Activated naive CD8-positive, alpha-beta T cell (primary cell): ENCODE results near the gene MIB2.
"Not testable (repeated sequence)": the region's sequence is repeated elsewhere in the genome, so short reads cannot be mapped to it uniquely, and the experiment has no call there.

ENCODE experiments used
- H3K27ac Mint-ChIP-seq: one replicate; pipeline ENCODE4 v1.8.0; 2021; ENCODE audit warnings: mixed read lengths
- H3K27me3 Mint-ChIP-seq: one replicate; pipeline ENCODE4 v1.8.0; 2021; ENCODE audit warnings: mixed read lengths
- H3K36me3 Mint-ChIP-seq: one replicate; pipeline ENCODE4 v1.8.0; 2021; ENCODE audit warnings: mixed read lengths
- H3K4me1 Mint-ChIP-seq: one replicate; pipeline ENCODE4 v1.8.0; 2021; ENCODE audit warnings: low read depth, mixed read lengths
- H3K4me3 Mint-ChIP-seq: one replicate; pipeline ENCODE4 v1.8.0; 2021; ENCODE audit warnings: mild to moderate bottlenecking, mixed read lengths
- H3K9me3 Mint-ChIP-seq: one replicate; pipeline ENCODE4 v1.8.0; 2021; ENCODE audit warnings: low read depth, mixed read lengths

MIB2 gene

DNA sequence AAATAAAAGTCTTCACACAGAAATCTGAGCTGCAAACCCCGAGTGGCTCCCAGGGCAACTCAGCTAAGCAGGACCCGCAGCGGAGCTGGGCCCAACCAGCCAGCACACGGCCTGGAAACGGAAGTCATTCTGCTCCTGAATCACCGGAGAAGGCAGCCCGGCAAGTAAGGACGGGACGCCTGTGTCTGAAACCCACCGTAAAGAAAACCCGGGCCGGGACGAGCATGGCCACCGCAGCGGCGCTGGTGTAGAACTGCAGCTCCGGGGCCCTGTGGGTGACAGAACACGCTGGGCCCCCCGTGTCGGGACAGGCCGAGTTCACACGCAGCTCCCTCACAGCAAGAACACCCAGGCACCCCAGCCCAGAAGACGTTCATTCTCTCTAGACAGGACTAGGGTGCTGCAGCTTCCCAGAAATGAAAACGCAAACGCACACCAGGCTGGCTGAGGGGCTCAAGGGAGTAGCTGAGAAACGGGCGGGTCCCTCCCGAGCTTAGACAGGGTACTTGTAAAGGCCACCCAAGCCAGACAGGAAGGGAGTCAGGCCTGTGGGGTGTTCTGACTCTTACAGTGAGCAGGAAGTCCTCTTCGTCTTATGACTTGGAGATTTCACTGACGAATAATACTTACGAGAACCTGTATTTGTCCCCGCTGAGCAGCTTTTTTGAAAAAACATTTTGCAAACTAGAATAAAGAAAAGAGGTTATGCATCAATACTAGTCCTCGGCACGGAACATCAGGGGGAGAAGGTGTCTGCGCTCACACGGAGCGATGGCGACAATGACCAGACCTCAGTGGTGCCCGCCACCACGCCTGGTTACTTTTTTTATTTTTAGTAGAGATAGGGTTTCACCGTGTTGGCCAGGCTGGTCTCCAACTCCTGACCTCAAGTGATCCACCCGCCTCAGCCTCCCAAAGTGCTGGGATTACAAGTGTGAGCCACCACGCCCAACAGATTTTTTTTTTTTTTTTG is 54.5 kb downstream of the MIB2 start:
- Mint-ChIP-seq H3K4me1 (peaks cover 4% of the 10 kb centered on the region), H3K36me3 (no peaks in the 10 kb centered on the region), H3K27me3 (no peaks in the 10 kb centered on the region), H3K9me3 (no peaks in the 10 kb centered on the region), H3K4me3 (no peak overlapping the region), H3K27ac (no peak overlapping the region)

DNA sequence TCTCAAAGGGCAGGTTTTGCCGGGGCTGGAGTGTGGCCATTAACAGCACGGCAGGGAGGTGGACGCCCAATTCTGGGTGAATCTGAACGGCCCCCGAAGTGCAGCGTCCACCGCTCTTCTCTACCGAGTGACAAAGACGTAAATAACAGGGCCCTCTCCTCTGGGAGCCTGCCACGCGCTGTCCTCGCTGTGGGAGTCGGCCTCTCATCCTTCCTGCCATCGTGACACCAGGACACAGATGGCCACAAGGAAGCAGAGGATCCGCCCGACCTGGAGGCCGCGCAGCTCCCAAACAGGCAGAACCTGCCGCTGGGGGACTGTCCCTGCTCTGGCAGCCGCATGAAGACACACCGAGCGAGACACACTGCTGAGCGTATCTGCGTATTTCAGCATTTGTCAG is 55.6 kb downstream of the MIB2 start:
- Mint-ChIP-seq H3K27ac (no peak overlapping the region), H3K4me3 (no peak overlapping the region), H3K4me1 (peaks cover 4% of the 10 kb centered on the region), H3K27me3 (no peaks in the 10 kb centered on the region), H3K9me3 (no peaks in the 10 kb centered on the region), H3K36me3 (no peaks in the 10 kb centered on the region)

DNA sequence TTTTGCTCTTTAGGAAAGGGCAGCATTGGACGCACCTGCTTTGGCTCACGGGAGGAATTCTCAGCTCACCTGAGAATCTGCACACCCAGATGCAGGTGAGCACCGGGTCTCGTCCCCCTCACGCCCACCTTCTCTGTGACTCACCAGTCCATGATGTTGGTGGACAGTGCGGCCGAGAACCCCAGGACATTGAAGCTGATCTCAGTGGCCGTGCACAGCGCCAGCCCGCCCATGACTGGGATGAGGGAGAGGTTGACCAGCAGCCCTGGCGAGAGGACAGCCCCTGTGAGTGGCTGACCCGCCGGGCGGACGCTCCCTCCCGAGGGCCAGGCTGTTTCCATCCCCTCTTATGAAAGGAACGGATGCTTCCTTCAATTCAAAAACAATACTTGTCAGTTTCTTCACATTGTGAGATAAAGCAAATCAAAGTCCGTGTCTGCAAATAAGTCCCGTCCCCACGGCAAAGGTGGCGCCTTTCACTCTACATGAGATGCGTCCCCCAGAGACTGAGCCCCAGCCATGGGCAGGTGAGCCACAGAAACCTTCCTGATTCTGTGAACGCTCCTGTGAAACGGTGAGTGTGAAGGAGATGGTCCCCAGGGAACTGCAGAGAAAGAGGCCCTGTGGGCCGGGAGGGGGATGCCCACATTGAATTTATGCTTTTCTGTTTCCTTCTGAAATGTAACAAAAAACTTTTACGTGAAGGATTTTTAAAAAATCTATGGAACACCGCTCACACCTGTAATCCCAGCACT is 56.2 kb downstream of the MIB2 start:
- Mint-ChIP-seq H3K36me3 (no peaks in the 10 kb centered on the region), H3K27ac (no peak overlapping the region), H3K4me1 (peaks cover 4% of the 10 kb centered on the region), H3K4me3 (no peak overlapping the region), H3K9me3 (no peaks in the 10 kb centered on the region), H3K27me3 (no peaks in the 10 kb centered on the region)

DNA sequence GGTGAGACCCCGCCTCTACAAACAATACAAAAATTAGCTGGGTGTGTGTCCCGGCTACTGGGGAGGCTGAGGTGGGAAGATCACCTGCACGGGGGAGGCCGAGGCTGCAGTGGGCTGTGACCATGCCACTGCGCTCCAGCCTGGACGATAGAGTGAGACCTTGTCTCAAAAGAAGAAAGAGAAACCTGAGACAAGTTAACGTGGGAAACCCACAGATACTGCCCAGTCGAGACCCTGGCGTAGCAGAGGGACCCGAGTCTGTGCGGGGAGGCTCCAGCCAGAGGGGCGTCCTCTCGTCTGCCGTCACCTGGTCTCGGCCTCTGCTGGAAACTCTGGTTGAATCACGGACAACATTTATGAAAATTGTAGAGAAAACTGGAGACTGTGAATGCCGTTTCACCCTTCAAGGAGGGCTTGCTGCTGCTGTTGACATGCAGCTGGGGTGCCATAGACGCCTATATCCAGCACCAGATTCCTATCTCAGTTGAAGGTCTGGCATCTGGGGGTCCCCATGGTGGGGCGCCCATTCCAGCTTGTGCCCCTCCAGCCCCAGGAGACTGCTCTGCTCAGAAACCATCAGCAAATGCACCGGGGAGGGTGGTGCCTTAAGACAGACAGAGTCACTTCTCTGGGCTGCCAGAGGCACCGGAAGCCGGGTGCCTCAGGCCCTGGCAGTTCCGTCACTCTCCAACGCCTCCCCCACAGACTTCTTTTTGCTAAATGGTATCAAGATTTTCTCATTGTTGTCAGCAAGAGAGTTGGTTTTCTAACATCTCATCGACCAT is 57.1 kb downstream of the MIB2 start:
- no peak overlapping the region for H3K27ac Mint-ChIP-seq
- H3K4me3 Mint-ChIP-seq: no peak overlapping the region
- H3K9me3 Mint-ChIP-seq: no peaks in the 10 kb centered on the region
- no peaks in the 10 kb centered on the region for H3K36me3 Mint-ChIP-seq
- H3K4me1 Mint-ChIP-seq: peaks cover 6% of the 10 kb centered on the region
- H3K27me3 Mint-ChIP-seq: no peaks in the 10 kb centered on the region

DNA sequence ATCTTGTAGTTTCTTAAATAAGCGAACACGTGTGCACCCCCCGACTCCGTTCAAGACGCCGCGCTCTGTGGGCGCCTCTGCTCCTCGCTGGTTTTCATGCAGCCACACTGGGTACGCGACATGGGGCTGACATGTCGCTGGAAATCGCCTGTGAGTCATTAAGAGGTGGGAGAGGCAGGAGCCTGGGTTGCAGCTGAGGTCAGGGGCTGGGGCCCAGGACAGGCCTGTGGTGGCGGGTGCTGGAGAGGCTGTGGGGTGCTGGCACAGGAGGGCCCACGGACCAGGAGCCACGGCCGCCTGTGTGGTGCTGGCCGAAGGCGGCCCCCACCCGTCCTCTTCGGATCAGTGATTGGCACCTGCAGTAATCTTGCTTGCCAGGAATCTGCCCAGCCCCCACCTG is 59.5 kb downstream of the MIB2 start:
- not testable (repeated sequence) for H3K4me3 Mint-ChIP-seq, H3K36me3 Mint-ChIP-seq, H3K9me3 Mint-ChIP-seq, H3K27me3 Mint-ChIP-seq
- peaks cover 27% of the 10 kb centered on the region for H3K4me1 Mint-ChIP-seq
- peak overlapping the region; percentile 28 for H3K27ac Mint-ChIP-seq

DNA sequence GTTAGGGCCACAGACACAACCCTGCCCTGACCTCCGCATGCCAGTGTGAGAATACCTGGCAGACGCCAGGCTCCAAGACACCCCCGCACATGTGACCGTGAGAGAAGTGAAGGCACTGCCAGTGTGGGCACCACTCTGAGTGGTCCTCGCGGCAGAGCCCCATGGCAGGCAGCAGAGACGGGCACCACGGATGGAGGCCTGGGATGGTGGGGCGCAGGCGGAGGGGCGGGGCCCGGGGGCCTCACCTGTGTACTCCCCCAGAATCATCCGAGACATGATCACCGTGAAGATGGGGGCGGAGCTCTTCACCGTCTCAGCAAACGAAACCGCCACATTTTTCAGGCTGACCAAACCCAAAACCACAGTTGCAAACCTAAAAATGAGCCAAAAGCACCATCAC is 59.9 kb downstream of the MIB2 start:
- H3K4me3 Mint-ChIP-seq, H3K36me3 Mint-ChIP-seq, H3K27me3 Mint-ChIP-seq, H3K27ac Mint-ChIP-seq, H3K9me3 Mint-ChIP-seq: not testable (repeated sequence)
- H3K4me1 Mint-ChIP-seq: peaks cover 27% of the 10 kb centered on the region

DNA sequence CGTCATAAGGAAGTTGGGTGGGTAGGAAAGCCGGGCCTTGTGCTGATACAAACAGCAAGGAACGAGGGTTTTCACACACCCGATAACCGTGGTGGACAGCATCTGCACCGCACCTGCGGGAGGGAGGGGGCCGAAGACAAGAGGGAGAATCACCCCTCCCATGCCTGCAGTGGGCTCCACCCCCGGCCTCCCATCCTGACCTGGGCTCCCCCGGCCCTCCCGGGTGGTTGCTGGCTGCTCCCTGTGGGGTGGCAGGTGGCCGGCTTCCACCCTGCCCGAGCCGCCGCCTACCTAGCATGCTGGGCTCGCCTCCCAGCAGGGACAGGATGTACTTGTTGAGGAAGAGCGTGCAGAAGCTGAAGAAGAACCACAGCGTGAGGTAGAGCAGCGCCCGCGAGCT is 60.8 kb downstream of the MIB2 start:
- H3K27me3 Mint-ChIP-seq, H3K27ac Mint-ChIP-seq, H3K36me3 Mint-ChIP-seq, H3K9me3 Mint-ChIP-seq, H3K4me3 Mint-ChIP-seq: not testable (repeated sequence)
- H3K4me1 Mint-ChIP-seq: peaks cover 28% of the 10 kb centered on the region

DNA sequence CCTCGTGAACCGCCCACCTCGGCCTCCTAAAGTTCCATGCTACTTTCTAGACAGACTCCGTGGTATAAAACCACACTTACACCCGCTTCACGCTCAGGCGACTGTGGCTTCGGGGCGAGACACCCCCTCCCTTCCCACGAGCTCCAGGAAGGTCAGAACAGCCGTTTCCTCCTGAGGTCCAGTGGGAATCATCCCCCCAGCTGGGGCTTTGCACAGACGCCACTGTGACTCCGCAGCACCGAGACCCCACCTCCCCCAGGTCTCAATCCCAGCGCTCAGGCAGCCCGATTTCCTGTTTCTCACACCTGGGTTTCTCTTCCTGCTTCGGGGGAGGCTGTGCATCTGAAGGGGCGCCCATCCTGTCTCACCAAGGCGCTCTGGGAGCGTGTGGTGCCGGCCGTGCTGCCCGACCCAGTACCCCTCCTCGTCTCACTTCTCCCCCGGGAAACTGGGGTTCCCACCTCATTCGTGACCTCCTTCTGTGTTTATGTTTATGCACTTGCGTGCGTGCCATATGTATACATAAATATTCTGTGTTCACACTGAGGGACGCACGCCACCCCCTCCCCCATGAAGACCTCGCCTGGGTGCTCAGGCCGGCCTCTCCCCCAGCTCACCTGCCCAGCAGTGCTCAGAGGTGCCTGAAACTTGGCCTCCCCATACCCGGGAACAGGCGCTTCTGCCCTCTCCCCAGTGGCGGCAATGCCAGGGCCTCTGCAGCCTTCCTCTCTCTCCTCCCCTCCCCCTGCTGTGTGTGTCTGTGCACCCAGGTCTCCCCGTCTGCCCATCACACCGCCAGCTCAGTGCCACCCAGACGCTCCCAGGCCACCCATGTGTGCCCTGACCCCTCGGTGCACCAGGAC is 62.6 kb downstream of the MIB2 start:
- Mint-ChIP-seq H3K27ac (peak overlapping the region; percentile 98), H3K36me3 (no peaks in the 10 kb centered on the region), H3K4me3 (peak overlapping the region; percentile 91), H3K27me3 (no peaks in the 10 kb centered on the region), H3K9me3 (no peaks in the 10 kb centered on the region), H3K4me1 (peaks cover 33% of the 10 kb centered on the region)

DNA sequence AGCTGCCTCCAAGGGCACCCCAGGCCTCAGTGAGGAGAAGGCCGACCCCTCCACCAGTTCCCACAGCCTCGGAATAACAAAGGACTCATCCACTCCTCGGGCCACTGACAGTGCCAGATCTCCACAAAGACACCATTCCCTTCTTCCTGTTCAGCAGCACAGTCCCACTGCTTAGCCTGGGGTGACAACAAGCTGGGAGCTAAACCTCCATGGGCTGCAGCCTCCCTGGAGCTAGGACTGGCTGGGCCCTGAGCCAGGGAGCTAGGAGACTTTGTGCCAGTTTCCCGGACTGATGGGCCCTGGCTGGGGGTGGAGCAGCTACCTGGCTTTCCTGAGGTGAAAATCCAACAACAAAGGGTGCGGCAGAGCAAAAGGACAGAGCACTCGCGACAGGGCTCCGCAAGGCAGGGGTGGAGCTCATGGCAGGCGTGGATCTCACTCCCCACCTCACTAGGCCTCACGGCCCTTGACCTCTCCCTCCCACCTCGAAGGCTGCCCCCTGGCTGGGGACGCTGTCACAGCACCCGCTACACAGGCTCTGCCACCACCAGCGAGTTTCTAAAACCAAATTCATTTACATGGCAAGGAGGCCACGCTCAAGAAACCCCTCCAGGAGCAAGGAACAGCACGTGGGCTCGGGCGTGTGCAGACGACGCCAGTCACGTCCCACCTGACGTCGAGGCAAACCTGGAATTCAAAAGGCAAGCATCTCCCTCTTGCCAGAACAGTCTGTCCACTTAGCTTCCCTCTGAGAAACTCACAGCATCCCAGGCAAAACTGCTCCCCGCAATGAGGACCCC is 63.5 kb downstream of the MIB2 start:
- no peaks in the 10 kb centered on the region for H3K9me3 Mint-ChIP-seq
- H3K4me3 Mint-ChIP-seq: peak overlapping the region; percentile 91
- peaks cover 40% of the 10 kb centered on the region for H3K4me1 Mint-ChIP-seq
- peak overlapping the region; percentile 98 for H3K27ac Mint-ChIP-seq
- H3K27me3 Mint-ChIP-seq: no peaks in the 10 kb centered on the region
- no peaks in the 10 kb centered on the region for H3K36me3 Mint-ChIP-seq
